C4-2B (cell line): Measurements from ENCODE around the gene C1QB.

ENCODE experiments used
- H3K27ac ChIP-seq: fragments of 450-650 bp; 2 replicates; pipeline ENCODE4 v1.5.1; 2017
- ZFX ChIP-seq: fragments of 450-650 bp; IDR thresholded peaks from 2 replicates; pipeline ENCODE4 v1.6.1; 2017
- TF ChIP-seq, protein P1 (sequence below): fragments of 450-650 bp; conservative IDR thresholded peaks from 2 replicates; pipeline ENCODE4 v1.5.1; 2017; ENCODE audit warnings: mild to moderate bottlenecking

C1QB gene

DNA sequence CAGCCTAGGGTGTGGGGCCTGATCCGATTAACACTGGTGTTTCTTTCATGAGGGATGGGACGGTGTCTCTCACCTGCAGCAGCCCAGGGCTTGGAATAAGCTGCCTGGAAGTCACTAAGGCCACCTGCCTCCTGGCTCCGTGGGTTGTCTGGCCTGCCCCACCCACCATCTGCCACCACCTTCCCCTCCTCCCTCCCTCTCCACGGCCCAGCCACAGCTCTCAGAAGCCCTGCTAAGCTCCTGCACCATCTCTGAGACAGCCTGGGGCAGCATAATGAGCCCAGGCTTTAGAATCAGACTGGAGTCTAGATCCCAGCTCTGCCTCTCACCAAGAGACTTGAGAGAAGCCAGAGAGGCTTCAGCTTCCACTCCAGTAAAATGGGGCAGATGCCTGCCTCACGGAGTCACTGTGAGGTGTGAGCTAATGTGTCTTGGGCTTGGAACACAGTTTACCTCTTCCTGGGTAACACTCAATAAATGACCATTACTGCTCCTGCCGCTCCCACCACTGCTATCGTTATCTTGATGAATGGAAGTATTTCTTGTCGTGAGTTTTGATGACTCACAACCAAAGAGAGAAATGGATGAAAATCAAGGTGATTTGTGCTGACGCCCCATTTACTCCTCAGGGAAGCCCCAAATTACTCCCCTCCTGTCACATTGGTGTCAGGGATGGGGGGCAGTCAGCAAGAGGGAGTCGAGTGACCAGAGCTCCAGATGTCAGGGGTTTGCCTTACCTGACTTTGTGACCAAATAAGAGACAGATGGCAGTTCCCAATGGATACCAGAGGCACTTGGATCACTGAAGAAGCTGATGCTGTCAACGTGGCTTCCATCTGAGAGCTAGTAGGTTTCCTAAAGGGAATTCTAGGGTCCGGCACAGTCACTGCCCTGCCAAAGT lies 40.1 kb upstream of the C1QB start:
- TF ChIP-seq ZFX, result no peak
- TF ChIP-seq, protein P1, sequence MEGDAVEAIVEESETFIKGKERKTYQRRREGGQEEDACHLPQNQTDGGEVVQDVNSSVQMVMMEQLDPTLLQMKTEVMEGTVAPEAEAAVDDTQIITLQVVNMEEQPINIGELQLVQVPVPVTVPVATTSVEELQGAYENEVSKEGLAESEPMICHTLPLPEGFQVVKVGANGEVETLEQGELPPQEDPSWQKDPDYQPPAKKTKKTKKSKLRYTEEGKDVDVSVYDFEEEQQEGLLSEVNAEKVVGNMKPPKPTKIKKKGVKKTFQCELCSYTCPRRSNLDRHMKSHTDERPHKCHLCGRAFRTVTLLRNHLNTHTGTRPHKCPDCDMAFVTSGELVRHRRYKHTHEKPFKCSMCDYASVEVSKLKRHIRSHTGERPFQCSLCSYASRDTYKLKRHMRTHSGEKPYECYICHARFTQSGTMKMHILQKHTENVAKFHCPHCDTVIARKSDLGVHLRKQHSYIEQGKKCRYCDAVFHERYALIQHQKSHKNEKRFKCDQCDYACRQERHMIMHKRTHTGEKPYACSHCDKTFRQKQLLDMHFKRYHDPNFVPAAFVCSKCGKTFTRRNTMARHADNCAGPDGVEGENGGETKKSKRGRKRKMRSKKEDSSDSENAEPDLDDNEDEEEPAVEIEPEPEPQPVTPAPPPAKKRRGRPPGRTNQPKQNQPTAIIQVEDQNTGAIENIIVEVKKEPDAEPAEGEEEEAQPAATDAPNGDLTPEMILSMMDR, result no peak
- H3K27ac ChIP-seq, result no peak overlapping the region

DNA sequence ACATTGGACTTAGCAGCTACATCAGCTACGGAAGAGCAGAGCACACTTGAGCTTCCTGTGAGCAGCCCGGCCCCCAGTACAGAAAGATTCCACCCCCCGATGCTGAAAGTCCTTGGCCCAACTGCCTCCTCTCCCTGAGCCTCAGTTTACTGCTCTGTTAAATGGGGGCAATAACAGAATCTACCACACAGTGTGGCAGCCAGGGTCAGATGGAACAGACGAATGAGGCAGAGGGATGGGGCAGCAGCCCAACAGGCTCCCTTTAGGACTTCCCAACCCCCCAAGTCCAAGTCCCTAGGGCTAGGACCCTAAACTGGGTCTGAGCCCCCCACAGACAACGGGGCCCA lies 39.5 kb upstream of the C1QB start:
- no peak overlapping the region for H3K27ac ChIP-seq
- TF ChIP-seq, protein P1, result no peak
- no peak for TF ChIP-seq ZFX

DNA sequence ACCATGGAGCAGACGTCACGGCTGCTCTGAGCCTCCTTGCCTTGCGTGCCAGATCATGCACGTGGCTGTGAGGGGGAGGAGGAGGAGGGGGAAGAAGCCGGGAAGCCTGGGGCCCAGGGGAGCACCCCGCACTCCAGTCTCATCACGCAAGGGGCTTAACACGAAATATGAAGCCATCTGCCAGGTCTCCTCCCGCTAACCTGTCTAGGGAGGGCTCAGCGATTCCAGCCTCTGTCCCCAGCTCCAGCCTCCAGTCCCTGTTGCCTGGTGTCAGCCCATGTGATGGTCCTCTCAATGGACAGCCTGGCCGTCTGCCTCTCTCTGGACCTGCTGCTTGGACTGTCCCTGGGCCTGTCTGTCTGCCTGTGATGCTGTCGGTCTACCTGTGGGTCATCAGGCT lies 39.1 kb upstream of the C1QB start:
- TF ChIP-seq, protein P1, result no peak
- no peak for TF ChIP-seq ZFX
- no peak overlapping the region for H3K27ac ChIP-seq

DNA sequence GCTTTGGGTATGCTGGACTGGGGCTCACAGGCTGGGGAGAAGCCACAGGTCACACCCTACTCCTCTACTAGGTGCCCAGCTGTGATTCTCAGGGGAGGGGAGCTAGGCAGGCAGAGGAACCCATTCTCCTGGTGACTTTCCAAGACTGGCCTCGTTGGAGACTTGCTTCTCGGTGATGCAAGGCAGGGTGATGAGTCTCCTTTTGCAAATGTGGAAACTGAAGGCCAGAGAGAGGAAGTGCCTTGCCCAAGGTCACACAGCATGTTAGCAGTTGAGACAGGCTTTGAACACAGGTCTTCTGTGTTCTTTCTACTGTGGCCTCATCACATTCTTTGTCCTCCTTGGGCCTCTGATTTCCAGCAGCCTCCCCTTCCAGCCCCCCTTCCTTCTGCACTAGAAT lies 37.1 kb upstream of the C1QB start:
- TF ChIP-seq, protein P1, result no peak
- TF ChIP-seq ZFX, result no peak
- no peak overlapping the region for H3K27ac ChIP-seq

DNA sequence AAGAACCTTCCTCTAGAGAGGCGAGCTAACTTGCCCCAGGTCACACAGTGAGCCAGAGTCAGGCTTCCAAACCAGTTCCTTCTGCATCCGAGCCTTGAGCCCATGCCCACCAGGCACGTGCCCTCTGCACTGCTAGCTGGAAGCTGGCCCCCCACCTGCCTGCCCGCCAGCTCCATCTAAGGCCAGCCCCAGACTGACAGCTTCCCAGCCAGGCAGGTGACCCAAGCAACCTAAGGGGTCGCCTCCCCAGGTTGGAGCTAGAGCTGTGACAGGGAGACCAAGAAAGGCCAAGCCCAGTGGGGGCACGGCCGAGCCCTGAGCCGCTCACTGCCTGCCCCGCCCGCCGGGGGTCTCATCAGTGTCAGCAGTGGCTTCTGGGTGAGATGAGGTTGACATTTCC lies 36.5 kb upstream of the C1QB start:
- no peak overlapping the region for H3K27ac ChIP-seq
- no peak for TF ChIP-seq ZFX
- TF ChIP-seq, protein P1, result no peak

DNA sequence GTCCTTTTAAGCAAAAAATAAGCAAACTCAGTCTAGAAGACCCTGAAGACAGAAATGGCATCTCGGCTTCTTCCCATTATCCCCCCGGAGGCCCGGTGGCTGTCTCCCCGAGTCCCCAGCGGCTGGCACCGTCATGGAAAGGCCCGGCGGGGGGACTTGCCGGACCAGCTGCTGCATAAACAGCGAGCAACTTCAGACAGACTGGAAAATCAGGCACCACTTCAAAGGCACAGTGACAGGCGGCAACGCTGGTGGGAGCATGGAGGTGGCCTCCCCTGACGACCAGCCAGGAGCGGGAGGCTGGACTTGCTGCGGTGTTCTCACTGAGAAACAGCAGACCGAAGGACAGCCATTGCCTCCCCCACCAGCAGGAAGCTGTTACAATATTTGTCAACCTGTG lies 35.0 kb upstream of the C1QB start:
- no peak overlapping the region for H3K27ac ChIP-seq
- TF ChIP-seq, protein P1, result no peak
- no peak for TF ChIP-seq ZFX

DNA sequence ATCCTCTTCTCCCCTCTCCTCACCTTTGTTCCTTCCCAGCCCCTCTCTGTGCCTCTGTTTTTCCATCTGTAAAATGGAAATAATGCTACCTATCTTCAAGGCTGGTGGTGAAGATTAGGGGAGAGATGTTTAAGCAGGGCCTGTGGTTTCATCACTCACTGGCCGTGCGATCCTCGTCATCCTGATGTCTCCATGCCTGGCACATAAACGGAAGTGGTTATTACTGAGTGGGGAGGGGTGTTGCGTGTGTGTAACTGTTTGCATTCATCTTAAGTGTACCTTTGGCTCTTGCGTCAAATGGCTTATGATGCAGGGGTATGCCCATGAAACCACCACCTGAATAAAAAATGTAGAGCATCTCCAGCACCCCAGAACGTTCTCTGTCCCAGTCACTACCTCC lies 33.8 kb upstream of the C1QB start:
- H3K27ac ChIP-seq, result no peak overlapping the region
- TF ChIP-seq ZFX, result no peak
- TF ChIP-seq, protein P1, result no peak
